ENCODE results near the gene AFF3. TPM values are rescaled to one million over a fixed set of nuclear protein-coding genes. Genes with fewer than 3 reads are reported as not detected.

The AFF3 gene
- total RNA-seq, 1 experiment from 2014 or later = 0.05 TPM

DNA sequence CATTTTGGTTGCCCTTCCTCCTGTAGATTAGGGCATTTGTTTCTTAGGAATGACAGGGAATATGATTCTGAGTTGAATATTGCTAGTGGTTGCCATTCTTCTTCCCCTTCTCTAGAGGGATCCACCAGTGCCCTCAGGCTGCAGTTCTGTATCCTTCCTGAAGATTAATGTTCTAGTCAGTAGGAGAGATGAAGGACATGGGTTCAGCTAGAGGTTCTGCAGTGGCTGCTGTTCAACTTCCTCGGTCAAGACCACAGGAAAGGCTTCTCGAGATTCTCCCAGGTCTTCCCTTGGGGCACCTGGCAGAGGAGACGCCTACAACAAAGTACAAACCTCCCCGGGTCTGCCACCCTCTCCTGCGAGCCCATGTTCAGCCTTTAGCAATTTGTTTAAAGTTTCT lies 325.5 kb downstream of the AFF3 start:
- ChIA-PET CTCF (no interaction called here), POLR2A (no interaction called here)
- H3K27me3 Mint-ChIP-seq (ENCODE audit: insufficient read depth, unreplicated experiment) = peaks cover 20% of the 10 kb centered on the region
- Histone ChIP-seq H3K4me1 (no peaks in the 10 kb centered on the region), H3K27me3 (replicated peaks; ENCODE audit: control insufficient read depth, insufficient read depth, low read length) (no peaks in the 10 kb centered on the region), H3K4me3 (ENCODE audit: low read depth, low read length) (no peak overlapping the region), H3K36me3 (ENCODE audit: control insufficient read depth, insufficient read depth, low read length) (no peaks in the 10 kb centered on the region), H3K9me3 (no peaks in the 10 kb centered on the region)
- no peaks in the 10 kb centered on the region for H3K4me1 Mint-ChIP-seq (ENCODE audit: low read depth, unreplicated experiment)
- no TSS peak for BruUV-seq (replicated peaks)
- no peaks in the 10 kb centered on the region for H3K36me3 Mint-ChIP-seq (ENCODE audit: insufficient read depth, unreplicated experiment)
- intact Hi-C loops (cut with micrococcal nuclease; ENCODE audit: unreplicated experiment) = no loop called here
- no peak overlapping the region for H3K4me3 Mint-ChIP-seq (ENCODE audit: unreplicated experiment)
- H3K9me3 Mint-ChIP-seq (ENCODE audit: unreplicated experiment) = peaks cover 6% of the 10 kb centered on the region
- no peak for DNase-seq
- TF ChIP-seq, protein P1, sequence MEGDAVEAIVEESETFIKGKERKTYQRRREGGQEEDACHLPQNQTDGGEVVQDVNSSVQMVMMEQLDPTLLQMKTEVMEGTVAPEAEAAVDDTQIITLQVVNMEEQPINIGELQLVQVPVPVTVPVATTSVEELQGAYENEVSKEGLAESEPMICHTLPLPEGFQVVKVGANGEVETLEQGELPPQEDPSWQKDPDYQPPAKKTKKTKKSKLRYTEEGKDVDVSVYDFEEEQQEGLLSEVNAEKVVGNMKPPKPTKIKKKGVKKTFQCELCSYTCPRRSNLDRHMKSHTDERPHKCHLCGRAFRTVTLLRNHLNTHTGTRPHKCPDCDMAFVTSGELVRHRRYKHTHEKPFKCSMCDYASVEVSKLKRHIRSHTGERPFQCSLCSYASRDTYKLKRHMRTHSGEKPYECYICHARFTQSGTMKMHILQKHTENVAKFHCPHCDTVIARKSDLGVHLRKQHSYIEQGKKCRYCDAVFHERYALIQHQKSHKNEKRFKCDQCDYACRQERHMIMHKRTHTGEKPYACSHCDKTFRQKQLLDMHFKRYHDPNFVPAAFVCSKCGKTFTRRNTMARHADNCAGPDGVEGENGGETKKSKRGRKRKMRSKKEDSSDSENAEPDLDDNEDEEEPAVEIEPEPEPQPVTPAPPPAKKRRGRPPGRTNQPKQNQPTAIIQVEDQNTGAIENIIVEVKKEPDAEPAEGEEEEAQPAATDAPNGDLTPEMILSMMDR (IDR thresholded peaks at IDR 0.05; ENCODE audit: insufficient read depth in 1 of 2, low read depth in 1 of 2, low read length in 1 of 2, severe bottlenecking in 1 of 2, unreplicated experiment in 1 of 2) = no peak
- no peak overlapping the region for H3K27ac Mint-ChIP-seq (ENCODE audit: unreplicated experiment)

DNA sequence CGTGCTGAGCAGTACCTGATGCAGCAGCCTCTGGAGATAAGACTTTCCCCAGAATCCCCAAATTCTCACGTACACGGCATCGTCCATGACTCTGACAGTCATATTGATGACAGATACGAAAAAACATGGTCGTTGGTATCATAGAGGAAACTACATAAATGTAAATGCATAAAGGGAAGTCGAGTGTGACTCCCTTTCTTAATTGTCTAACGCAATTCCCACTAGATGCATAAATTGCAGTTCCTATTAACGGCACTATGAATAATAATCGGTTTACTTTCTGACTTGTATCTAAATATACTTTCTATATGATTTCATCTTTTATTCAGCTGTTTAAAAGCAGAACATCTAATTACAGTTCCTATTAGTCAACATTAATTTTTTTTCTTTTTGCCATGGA lies 330.0 kb downstream of the AFF3 start:
- intact Hi-C loops (cut with micrococcal nuclease; ENCODE audit: unreplicated experiment) = no loop called here
- Histone ChIP-seq H3K4me3 (ENCODE audit: low read depth, low read length) (no peak overlapping the region), H3K27me3 (replicated peaks; ENCODE audit: control insufficient read depth, insufficient read depth, low read length) (no peaks in the 10 kb centered on the region), H3K9me3 (no peaks in the 10 kb centered on the region), H3K36me3 (ENCODE audit: control insufficient read depth, insufficient read depth, low read length) (no peaks in the 10 kb centered on the region), H3K4me1 (no peaks in the 10 kb centered on the region)
- TF ChIP-seq, protein P1 (IDR thresholded peaks at IDR 0.05; ENCODE audit: insufficient read depth in 1 of 2, low read depth in 1 of 2, low read length in 1 of 2, severe bottlenecking in 1 of 2, unreplicated experiment in 1 of 2) = no peak
- Mint-ChIP-seq H3K4me1 (ENCODE audit: low read depth, unreplicated experiment) (no peaks in the 10 kb centered on the region), H3K27ac (ENCODE audit: unreplicated experiment) (no peak overlapping the region), H3K9me3 (ENCODE audit: unreplicated experiment) (peaks cover 6% of the 10 kb centered on the region), H3K36me3 (ENCODE audit: insufficient read depth, unreplicated experiment) (no peaks in the 10 kb centered on the region), H3K27me3 (ENCODE audit: insufficient read depth, unreplicated experiment) (peaks cover 22% of the 10 kb centered on the region), H3K4me3 (ENCODE audit: unreplicated experiment) (no peak overlapping the region)
- DNase-seq = no peak
- ChIA-PET POLR2A (no interaction called here), CTCF (no interaction called here)
- no TSS peak for BruUV-seq (replicated peaks)

GRCh38 chr2:99811544-99811943 lies 330.8 kb downstream of the AFF3 start:
- intact Hi-C loops (cut with micrococcal nuclease; ENCODE audit: unreplicated experiment) = no loop called here
- ChIA-PET POLR2A (no interaction called here), CTCF (no interaction called here)
- no peaks in the 10 kb centered on the region for H3K27me3 ChIP-seq (replicated peaks; ENCODE audit: control insufficient read depth, insufficient read depth, low read length)
- DNase-seq = no peak
- no peak overlapping the region for H3K4me3 ChIP-seq (ENCODE audit: low read depth, low read length)
- no TSS peak for BruUV-seq (replicated peaks)
- no peaks in the 10 kb centered on the region for H3K4me1 ChIP-seq
- H3K9me3 Mint-ChIP-seq (ENCODE audit: unreplicated experiment) = peaks cover 6% of the 10 kb centered on the region
- H3K36me3 Mint-ChIP-seq (ENCODE audit: insufficient read depth, unreplicated experiment) = no peaks in the 10 kb centered on the region
- no peaks in the 10 kb centered on the region for H3K4me1 Mint-ChIP-seq (ENCODE audit: low read depth, unreplicated experiment)
- H3K4me3 Mint-ChIP-seq (ENCODE audit: unreplicated experiment) = no peak overlapping the region
- H3K36me3 ChIP-seq (ENCODE audit: control insufficient read depth, insufficient read depth, low read length) = no peaks in the 10 kb centered on the region
- H3K9me3 ChIP-seq = no peaks in the 10 kb centered on the region
- no peak overlapping the region for H3K27ac Mint-ChIP-seq (ENCODE audit: unreplicated experiment)
- TF ChIP-seq, protein P1 (IDR thresholded peaks at IDR 0.05; ENCODE audit: insufficient read depth in 1 of 2, low read depth in 1 of 2, low read length in 1 of 2, severe bottlenecking in 1 of 2, unreplicated experiment in 1 of 2) = no peak
- H3K27me3 Mint-ChIP-seq (ENCODE audit: insufficient read depth, unreplicated experiment) = peaks cover 17% of the 10 kb centered on the region
